ENCODE data around the gene HIVEP3. TPM values are rescaled to one million over a fixed set of nuclear protein-coding genes. Genes with fewer than 3 reads are reported as not detected.

Gene HIVEP3
- total RNA-seq, 4 donors from 2014 or later: 4.6 to 8.3 (median 6.5) TPM

GRCh38 chr1:41780916-41781315 lies 137.8 kb downstream of the HIVEP3 start:
- Histone ChIP-seq H3K27ac (no peak overlapping the region), H3K36me3 (no peaks in the 10 kb centered on the region), H3K4me1 (no peaks in the 10 kb centered on the region), H3K4me3 (no peak overlapping the region), H3K9me3 (no peaks in the 10 kb centered on the region), H3K27me3 (no peaks in the 10 kb centered on the region)
- TF ChIP-seq, protein P1, sequence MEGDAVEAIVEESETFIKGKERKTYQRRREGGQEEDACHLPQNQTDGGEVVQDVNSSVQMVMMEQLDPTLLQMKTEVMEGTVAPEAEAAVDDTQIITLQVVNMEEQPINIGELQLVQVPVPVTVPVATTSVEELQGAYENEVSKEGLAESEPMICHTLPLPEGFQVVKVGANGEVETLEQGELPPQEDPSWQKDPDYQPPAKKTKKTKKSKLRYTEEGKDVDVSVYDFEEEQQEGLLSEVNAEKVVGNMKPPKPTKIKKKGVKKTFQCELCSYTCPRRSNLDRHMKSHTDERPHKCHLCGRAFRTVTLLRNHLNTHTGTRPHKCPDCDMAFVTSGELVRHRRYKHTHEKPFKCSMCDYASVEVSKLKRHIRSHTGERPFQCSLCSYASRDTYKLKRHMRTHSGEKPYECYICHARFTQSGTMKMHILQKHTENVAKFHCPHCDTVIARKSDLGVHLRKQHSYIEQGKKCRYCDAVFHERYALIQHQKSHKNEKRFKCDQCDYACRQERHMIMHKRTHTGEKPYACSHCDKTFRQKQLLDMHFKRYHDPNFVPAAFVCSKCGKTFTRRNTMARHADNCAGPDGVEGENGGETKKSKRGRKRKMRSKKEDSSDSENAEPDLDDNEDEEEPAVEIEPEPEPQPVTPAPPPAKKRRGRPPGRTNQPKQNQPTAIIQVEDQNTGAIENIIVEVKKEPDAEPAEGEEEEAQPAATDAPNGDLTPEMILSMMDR (IDR thresholded peaks at IDR 0.05): no peak
- no peak for TF ChIP-seq POLR2A (IDR thresholded peaks at IDR 0.05)
- no peak for DNase-seq

DNA sequence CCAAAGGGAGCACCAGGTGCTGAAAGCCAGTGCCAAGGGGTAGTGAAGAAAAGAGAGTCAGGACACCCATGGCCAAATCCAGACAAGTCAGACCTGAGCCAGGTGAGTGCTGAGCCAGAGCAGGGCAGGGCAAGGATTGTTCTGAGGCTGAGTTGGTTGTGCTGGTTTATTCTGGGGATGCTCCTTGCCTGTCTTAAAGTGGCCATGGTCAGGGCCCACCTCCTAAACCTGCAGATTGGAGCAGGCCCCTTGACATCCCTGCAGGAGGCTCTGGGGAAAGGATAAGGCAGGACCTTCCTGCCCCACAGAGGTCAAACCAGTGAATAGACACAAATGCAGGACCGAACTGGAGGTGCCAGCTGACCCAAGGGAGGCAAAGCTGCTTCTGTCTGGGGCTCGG lies 138.4 kb downstream of the HIVEP3 start:
- TF ChIP-seq, protein P1 (IDR thresholded peaks at IDR 0.05): no peak
- no peak for TF ChIP-seq POLR2A (IDR thresholded peaks at IDR 0.05)
- no peak for DNase-seq
- Histone ChIP-seq H3K4me1 (no peaks in the 10 kb centered on the region), H3K36me3 (no peaks in the 10 kb centered on the region), H3K27me3 (no peaks in the 10 kb centered on the region), H3K9me3 (no peaks in the 10 kb centered on the region), H3K4me3 (no peak overlapping the region), H3K27ac (no peak overlapping the region)

DNA sequence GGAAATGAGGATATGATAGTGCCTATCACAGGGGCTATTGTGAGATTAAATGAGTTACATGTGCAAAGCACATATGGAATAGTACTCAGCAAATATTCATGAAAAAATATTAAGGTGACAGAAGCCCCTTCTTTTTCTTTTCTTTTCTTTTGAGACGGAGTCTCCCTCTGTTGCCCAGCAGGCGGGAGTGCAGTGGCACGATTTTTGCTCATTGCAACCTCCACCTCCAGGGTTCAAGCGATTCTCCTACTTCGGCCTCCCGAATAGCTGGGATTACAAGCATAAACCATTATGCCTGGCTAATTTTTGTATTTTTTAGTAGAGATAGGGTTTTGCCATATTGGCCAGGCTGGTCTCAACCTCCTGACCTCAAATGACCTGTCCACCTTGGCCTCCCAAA lies 139.4 kb downstream of the HIVEP3 start:
- no peak overlapping the region for H3K27ac ChIP-seq
- H3K4me1 ChIP-seq: no peaks in the 10 kb centered on the region
- no peak for DNase-seq
- H3K36me3 ChIP-seq: no peaks in the 10 kb centered on the region
- H3K4me3 ChIP-seq: no peak overlapping the region
- TF ChIP-seq POLR2A (IDR thresholded peaks at IDR 0.05): no peak
- TF ChIP-seq, protein P1 (IDR thresholded peaks at IDR 0.05): no peak
- no peaks in the 10 kb centered on the region for H3K9me3 ChIP-seq
- H3K27me3 ChIP-seq: no peaks in the 10 kb centered on the region

DNA sequence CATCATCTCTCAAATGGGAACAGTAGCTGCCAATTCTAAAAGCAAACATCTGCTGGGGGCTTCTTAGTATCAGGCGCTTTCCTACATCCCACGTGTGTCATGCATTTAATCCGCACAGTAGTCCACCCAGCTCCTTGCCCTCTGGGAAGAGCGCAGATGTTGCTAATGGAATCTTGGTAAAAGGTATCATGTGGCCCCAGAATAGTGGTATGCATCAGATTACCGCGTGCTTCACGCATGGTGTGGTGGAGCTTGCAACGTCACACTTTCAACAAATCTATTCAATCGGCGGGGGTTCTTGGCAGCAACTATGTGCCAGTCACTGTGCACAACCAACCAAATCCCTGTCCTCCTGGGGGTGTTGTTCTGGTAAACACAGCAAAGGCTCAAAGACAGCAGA lies 141.0 kb downstream of the HIVEP3 start:
- Histone ChIP-seq H3K4me1 (no peaks in the 10 kb centered on the region), H3K27ac (no peak overlapping the region), H3K36me3 (no peaks in the 10 kb centered on the region), H3K4me3 (no peak overlapping the region), H3K9me3 (no peaks in the 10 kb centered on the region), H3K27me3 (no peaks in the 10 kb centered on the region)
- no peak for TF ChIP-seq POLR2A (IDR thresholded peaks at IDR 0.05)
- TF ChIP-seq, protein P1 (IDR thresholded peaks at IDR 0.05): no peak
- no peak for DNase-seq

GRCh38 chr1:41776891-41777441 lies 141.8 kb downstream of the HIVEP3 start:
- TF ChIP-seq, protein P1 (IDR thresholded peaks at IDR 0.05): no peak
- no peak for TF ChIP-seq POLR2A (IDR thresholded peaks at IDR 0.05)
- no peak overlapping the region for H3K27ac ChIP-seq
- DNase-seq: no peak

More at GRCh38 chr1:41776891-41777441, 141.8 kb downstream of the HIVEP3 start:
- Histone ChIP-seq H3K9me3 (no peaks in the 10 kb centered on the region), H3K4me3 (no peak overlapping the region), H3K27me3 (no peaks in the 10 kb centered on the region), H3K4me1 (no peaks in the 10 kb centered on the region), H3K36me3 (no peaks in the 10 kb centered on the region)
